Measurements from ENCODE around the gene ULK4.

The ULK4 gene

GRCh38 chr3:41320953-41321641 lies 640.8 kb downstream of the ULK4 start:
- H3K4me1 ChIP-seq (ENCODE audit: low read length) = no peaks in the 10 kb centered on the region
- no peak overlapping the region for H3K4me3 ChIP-seq (ENCODE audit: low read length)
- no peaks in the 10 kb centered on the region for H3K36me3 ChIP-seq (replicated peaks; ENCODE audit: low read depth, low read length)
- no peak overlapping the region for H3K9ac ChIP-seq (ENCODE audit: low read length)
- no peak overlapping the region for H3K4me2 ChIP-seq (ENCODE audit: low read length)
- no peak overlapping the region for H3K27ac ChIP-seq (ENCODE audit: low read length)
- no peaks in the 10 kb centered on the region for H3K9me3 ChIP-seq (ENCODE audit: insufficient read depth, low read length)
- H2AFZ ChIP-seq (ENCODE audit: low read depth, low read length) = no peak overlapping the region
- no peaks in the 10 kb centered on the region for H4K20me1 ChIP-seq (ENCODE audit: insufficient read depth, low read length)
- TF ChIP-seq CTCF (IDR thresholded peaks at IDR 0.05; ENCODE audit: low read depth, low read length) = no peak
- TF ChIP-seq EZH2phosphoT487 (IDR thresholded peaks at IDR 0.05; ENCODE audit: low read depth) = no peak
- H3K27me3 ChIP-seq (ENCODE audit: low read depth, low read length) = no peaks in the 10 kb centered on the region
- H3K79me2 ChIP-seq (ENCODE audit: low read length) = no peaks in the 10 kb centered on the region

- H3K9ac ChIP-seq (ENCODE audit: low read length) = no peak overlapping the region
- no peaks in the 10 kb centered on the region for H3K4me1 ChIP-seq (ENCODE audit: low read length)
- H3K79me2 ChIP-seq (ENCODE audit: low read length) = no peaks in the 10 kb centered on the region
- H3K4me2 ChIP-seq (ENCODE audit: low read length) = no peak overlapping the region
- TF ChIP-seq EZH2phosphoT487 (IDR thresholded peaks at IDR 0.05; ENCODE audit: low read depth) = no peak
- H3K36me3 ChIP-seq (replicated peaks; ENCODE audit: low read depth, low read length) = no peaks in the 10 kb centered on the region
- H2AFZ ChIP-seq (ENCODE audit: low read depth, low read length) = no peak overlapping the region
- no peaks in the 10 kb centered on the region for H4K20me1 ChIP-seq (ENCODE audit: insufficient read depth, low read length)
- no peak overlapping the region for H3K27ac ChIP-seq (ENCODE audit: low read length)
- no peaks in the 10 kb centered on the region for H3K27me3 ChIP-seq (ENCODE audit: low read depth, low read length)
- no peaks in the 10 kb centered on the region for H3K9me3 ChIP-seq (ENCODE audit: insufficient read depth, low read length)
- H3K4me3 ChIP-seq (ENCODE audit: low read length) = no peak overlapping the region
Measured at GRCh38 chr3:41318520-41318919, 643.4 kb downstream of the ULK4 start.

- Histone ChIP-seq H3K9ac (ENCODE audit: low read length) (no peak overlapping the region), H4K20me1 (ENCODE audit: insufficient read depth, low read length) (no peaks in the 10 kb centered on the region), H3K4me2 (ENCODE audit: low read length) (no peak overlapping the region), H3K79me2 (ENCODE audit: low read length) (no peaks in the 10 kb centered on the region), H2AFZ (ENCODE audit: low read depth, low read length) (no peak overlapping the region), H3K9me3 (ENCODE audit: insufficient read depth, low read length) (no peaks in the 10 kb centered on the region), H3K4me1 (ENCODE audit: low read length) (no peaks in the 10 kb centered on the region), H3K27me3 (ENCODE audit: low read depth, low read length) (no peaks in the 10 kb centered on the region), H3K27ac (ENCODE audit: low read length) (no peak overlapping the region), H3K36me3 (replicated peaks; ENCODE audit: low read depth, low read length) (no peaks in the 10 kb centered on the region), H3K4me3 (ENCODE audit: low read length) (no peak overlapping the region)
- TF ChIP-seq CTCF (IDR thresholded peaks at IDR 0.05; ENCODE audit: low read depth, low read length) = no peak
- no peak for TF ChIP-seq EZH2phosphoT487 (IDR thresholded peaks at IDR 0.05; ENCODE audit: low read depth)
Measured at GRCh38 chr3:41317718-41318117, 644.2 kb downstream of the ULK4 start.

- H2AFZ ChIP-seq (ENCODE audit: low read depth, low read length) = no peak overlapping the region
- no peak overlapping the region for H3K27ac ChIP-seq (ENCODE audit: low read length)
- no peak for TF ChIP-seq CTCF (IDR thresholded peaks at IDR 0.05; ENCODE audit: low read depth, low read length)
- TF ChIP-seq EZH2phosphoT487 (IDR thresholded peaks at IDR 0.05; ENCODE audit: low read depth) = no peak
- H3K36me3 ChIP-seq (replicated peaks; ENCODE audit: low read depth, low read length) = no peaks in the 10 kb centered on the region
- no peaks in the 10 kb centered on the region for H3K9me3 ChIP-seq (ENCODE audit: insufficient read depth, low read length)
- H3K4me3 ChIP-seq (ENCODE audit: low read length) = no peak overlapping the region
- H3K9ac ChIP-seq (ENCODE audit: low read length) = no peak overlapping the region
- H3K27me3 ChIP-seq (ENCODE audit: low read depth, low read length) = no peaks in the 10 kb centered on the region
- H3K4me2 ChIP-seq (ENCODE audit: low read length) = no peak overlapping the region
- H4K20me1 ChIP-seq (ENCODE audit: insufficient read depth, low read length) = no peaks in the 10 kb centered on the region
- no peaks in the 10 kb centered on the region for H3K4me1 ChIP-seq (ENCODE audit: low read length)
- no peaks in the 10 kb centered on the region for H3K79me2 ChIP-seq (ENCODE audit: low read length)
Measured at GRCh38 chr3:41317298-41317697, 644.6 kb downstream of the ULK4 start.

Data from OCI-LY3 (cell line).